ENCODE measurements around the gene CAPN7.

Gene CAPN7

DNA sequence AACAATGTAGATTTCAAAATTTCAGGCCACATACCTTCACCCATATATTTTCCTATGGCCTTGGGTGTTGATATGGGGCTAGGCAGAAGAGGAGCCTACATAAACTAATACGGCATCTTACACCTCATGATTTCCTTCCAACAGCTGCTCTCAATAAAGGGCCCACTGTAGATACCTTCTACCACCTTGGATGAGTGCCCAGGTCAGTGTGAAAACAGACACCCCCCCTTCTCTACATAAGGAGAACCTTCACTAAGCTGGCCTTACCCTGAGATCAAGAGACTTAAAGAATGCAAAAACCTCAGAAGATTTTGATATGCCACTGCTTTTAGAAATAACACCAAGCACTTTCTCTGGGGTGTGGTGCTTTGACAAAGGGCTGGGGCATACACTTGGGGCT lies 83.6 kb downstream of the CAPN7 start:
- no peaks in the 10 kb centered on the region for H3K36me3 ChIP-seq (ENCODE audit: insufficient read depth, low read length)
- H3K27me3 ChIP-seq (ENCODE audit: insufficient read depth, low read length), result no peaks in the 10 kb centered on the region
- no peak overlapping the region for H3K4me3 ChIP-seq (ENCODE audit: low read length)
- 93% methylated on average over 1 of the region's 1 CpG for WGBS
- H3K9ac ChIP-seq (ENCODE audit: low read depth, low read length), result no peak overlapping the region
- H3K4me1 ChIP-seq (ENCODE audit: insufficient read depth, low read length), result peaks cover 8% of the 10 kb centered on the region; the same call in 1 of the 2 replicates
- H3K9me3 ChIP-seq (ENCODE audit: insufficient read depth, low read depth, low read length), result no peaks in the 10 kb centered on the region
- no peak overlapping the region for H3K27ac ChIP-seq (ENCODE audit: low read depth, low read length)

DNA sequence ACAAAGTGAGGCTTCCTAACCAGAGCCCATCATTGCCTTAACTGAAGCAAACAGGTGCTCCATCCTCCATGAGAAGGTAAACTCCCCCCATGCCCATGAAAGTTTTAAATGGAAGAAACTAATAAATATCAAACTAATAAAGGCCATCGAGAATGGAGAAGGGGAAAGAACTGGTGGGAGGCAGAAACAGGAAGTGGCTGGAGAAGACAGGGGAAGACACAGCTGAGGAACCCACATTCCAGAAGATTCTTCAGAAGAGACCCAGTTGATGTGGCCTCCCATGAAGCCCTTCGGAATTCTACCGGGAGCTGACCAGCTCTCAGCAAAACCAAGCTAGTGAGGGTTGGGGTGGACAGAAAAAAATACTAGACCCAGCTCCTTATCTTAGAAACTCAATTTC lies 84.7 kb downstream of the CAPN7 start:
- no peak overlapping the region for H3K9ac ChIP-seq (ENCODE audit: low read depth, low read length)
- no peaks in the 10 kb centered on the region for H3K27me3 ChIP-seq (ENCODE audit: insufficient read depth, low read length)
- no peaks in the 10 kb centered on the region for H3K36me3 ChIP-seq (ENCODE audit: insufficient read depth, low read length)
- H3K27ac ChIP-seq (ENCODE audit: low read depth, low read length), result no peak overlapping the region
- H3K4me1 ChIP-seq (ENCODE audit: insufficient read depth, low read length), result 0 out of 2 replicates have a peak, but pooled peaks cover 4% of the 10 kb centered on the region
- H3K4me3 ChIP-seq (ENCODE audit: low read length), result no peak overlapping the region
- no peaks in the 10 kb centered on the region for H3K9me3 ChIP-seq (ENCODE audit: insufficient read depth, low read depth, low read length)
- WGBS, result 100% methylated on average over 3 of the region's 3 CpGs

- no peaks in the 10 kb centered on the region for H3K27me3 ChIP-seq (ENCODE audit: insufficient read depth, low read length)
- no peak overlapping the region for H3K9ac ChIP-seq (ENCODE audit: low read depth, low read length)
- H3K36me3 ChIP-seq (ENCODE audit: insufficient read depth, low read length), result no peaks in the 10 kb centered on the region
- no peak overlapping the region for H3K27ac ChIP-seq (ENCODE audit: low read depth, low read length)
- no peak overlapping the region for H3K4me3 ChIP-seq (ENCODE audit: low read length)
- no peaks in the 10 kb centered on the region for H3K4me1 ChIP-seq (ENCODE audit: insufficient read depth, low read length)
- WGBS, result 89% methylated on average over 6 of the region's 6 CpGs
- no peaks in the 10 kb centered on the region for H3K9me3 ChIP-seq (ENCODE audit: insufficient read depth, low read depth, low read length)
These were observed 85.8 kb downstream of the CAPN7 start for GRCh38 chr3:15291589-15292541.

DNA sequence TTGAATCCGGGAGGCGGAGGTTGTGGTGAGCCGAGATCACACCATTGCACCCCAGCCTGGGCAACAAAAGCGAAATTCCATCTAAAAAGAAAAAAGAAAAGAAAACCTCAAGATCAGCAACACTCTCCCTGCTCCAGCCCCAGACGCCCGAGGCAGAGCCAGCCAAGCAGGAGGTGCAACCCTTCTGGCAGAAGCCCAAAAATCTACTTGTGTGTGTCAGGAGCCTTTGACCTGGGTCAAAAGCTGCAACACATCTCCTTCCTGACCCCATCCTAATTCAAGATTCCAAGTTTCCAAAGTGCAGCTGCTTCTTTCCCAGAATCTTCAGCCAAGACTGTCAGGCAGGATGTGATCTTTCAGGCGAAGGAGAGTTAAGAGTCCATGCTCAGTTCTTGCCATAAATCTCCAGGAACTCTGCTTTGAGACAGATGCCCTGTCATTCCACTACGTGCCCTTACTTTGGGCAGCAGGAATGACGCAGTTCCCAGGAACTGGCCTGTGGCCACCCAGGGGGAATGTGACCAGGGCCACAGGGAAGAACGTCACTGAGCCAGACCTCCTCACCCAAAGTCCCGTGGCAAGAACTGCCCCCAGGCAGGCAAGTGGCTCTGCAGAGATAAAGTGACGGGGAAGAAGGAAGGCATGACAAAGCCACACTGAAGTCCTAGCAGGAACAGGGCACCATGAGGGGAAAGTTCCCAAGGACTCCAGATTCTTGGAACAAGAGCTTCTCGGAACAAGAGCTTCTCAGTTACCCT lies 86.9 kb downstream of the CAPN7 start:
- Histone ChIP-seq H3K9me3 (ENCODE audit: insufficient read depth, low read depth, low read length) (no peaks in the 10 kb centered on the region), H3K4me3 (ENCODE audit: low read length) (no peak overlapping the region), H3K4me1 (ENCODE audit: insufficient read depth, low read length) (no peaks in the 10 kb centered on the region), H3K27me3 (ENCODE audit: insufficient read depth, low read length) (no peaks in the 10 kb centered on the region), H3K9ac (ENCODE audit: low read depth, low read length) (no peak overlapping the region), H3K27ac (ENCODE audit: low read depth, low read length) (no peak overlapping the region), H3K36me3 (ENCODE audit: insufficient read depth, low read length) (no peaks in the 10 kb centered on the region)
- WGBS, result 93% methylated on average over 13 of the region's 13 CpGs

DNA sequence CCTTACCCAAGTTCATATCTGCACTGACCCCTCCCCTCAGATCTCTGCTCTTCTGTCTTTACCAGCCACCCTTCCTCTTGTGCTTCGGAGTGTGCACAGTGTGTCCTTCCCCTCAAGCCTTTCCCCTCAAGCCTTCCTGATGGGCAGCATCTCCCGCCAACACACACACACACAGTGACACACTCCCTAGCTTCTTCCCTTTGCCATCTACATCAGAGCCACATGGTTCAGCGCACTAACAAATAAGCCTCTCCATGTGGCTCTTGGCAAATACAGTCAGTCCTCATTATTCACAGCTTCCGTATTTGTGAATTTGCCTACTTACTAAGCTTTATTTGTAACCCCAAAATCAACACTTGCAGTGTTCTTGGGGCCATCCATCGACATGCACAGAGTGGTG lies 88.9 kb downstream of the CAPN7 start:
- Histone ChIP-seq H3K4me1 (ENCODE audit: insufficient read depth, low read length) (no peaks in the 10 kb centered on the region), H3K9me3 (ENCODE audit: insufficient read depth, low read depth, low read length) (no peaks in the 10 kb centered on the region), H3K4me3 (ENCODE audit: low read length) (no peak overlapping the region), H3K9ac (ENCODE audit: low read depth, low read length) (no peak overlapping the region), H3K36me3 (ENCODE audit: insufficient read depth, low read length) (no peaks in the 10 kb centered on the region), H3K27me3 (ENCODE audit: insufficient read depth, low read length) (no peaks in the 10 kb centered on the region), H3K27ac (ENCODE audit: low read depth, low read length) (no peak overlapping the region)
- WGBS, result 95% methylated on average over 5 of the region's 5 CpGs

DNA sequence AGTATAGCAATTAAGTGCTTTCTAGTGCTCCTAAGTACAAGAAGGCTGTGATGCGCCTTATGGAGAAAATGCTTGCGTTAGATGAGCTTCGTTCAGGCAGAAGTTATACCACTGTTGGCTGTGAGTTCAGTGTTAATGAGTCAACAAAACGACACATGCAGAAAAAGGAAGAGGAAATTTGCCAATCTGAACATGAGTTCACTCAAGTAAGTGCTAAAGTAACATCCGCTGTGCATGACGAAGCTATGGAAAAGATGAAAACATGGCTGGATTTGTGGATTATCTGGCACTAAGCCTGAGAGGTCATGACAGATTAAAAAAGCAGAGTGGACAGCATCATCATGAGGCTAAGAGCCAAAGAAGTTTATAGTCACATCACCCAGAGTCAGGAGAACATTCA lies 89.5 kb downstream of the CAPN7 start:
- Histone ChIP-seq H3K4me3 (ENCODE audit: low read length) (no peak overlapping the region), H3K4me1 (ENCODE audit: insufficient read depth, low read length) (no peaks in the 10 kb centered on the region), H3K9ac (ENCODE audit: low read depth, low read length) (no peak overlapping the region), H3K36me3 (ENCODE audit: insufficient read depth, low read length) (no peaks in the 10 kb centered on the region), H3K27ac (ENCODE audit: low read depth, low read length) (no peak overlapping the region), H3K9me3 (ENCODE audit: insufficient read depth, low read depth, low read length) (no peaks in the 10 kb centered on the region), H3K27me3 (ENCODE audit: insufficient read depth, low read length) (no peaks in the 10 kb centered on the region)
- 96% methylated on average over 6 of the region's 6 CpGs for WGBS

DNA sequence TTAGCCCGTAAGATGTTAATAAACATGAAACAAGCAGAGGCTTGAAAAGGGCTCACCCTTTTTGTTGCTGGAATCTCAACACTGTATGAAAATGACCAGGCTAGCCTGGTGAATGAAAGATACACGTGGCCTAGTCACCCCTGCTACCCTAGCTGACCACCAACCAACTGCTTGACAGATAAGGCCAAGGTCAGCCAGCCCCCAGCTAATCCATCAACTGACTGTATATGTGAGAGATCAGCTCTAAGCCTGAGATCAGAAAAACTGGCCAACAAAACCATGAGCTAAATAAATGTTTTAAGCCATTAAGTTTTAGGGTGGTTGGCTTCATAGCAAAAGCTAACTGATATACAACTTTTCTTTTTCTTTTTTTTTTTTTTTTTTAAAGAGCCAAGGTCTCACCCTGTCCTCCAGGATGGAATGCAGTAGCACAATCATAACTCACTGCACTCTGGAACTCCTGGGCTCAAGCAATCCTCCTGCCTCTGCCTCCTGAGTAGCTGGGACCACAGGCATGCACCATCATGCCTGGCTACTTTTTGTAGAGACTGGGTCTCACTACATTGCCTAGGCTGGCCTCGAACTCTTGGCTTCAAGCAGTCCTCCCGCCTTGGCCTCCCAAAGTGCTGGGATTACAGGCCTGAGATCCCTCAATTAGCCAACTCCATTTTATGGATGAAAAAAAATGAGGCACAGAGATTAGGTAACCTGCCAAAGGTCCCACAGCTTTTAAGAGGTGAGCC lies 91.7 kb downstream of the CAPN7 start:
- WGBS, result 91% methylated on average over 4 of the region's 4 CpGs
- Histone ChIP-seq H3K9me3 (ENCODE audit: insufficient read depth, low read depth, low read length) (no peaks in the 10 kb centered on the region), H3K4me1 (ENCODE audit: insufficient read depth, low read length) (no peaks in the 10 kb centered on the region)

GRCh38 chr3:15298504-15298903 lies 92.5 kb downstream of the CAPN7 start:
- Histone ChIP-seq H3K36me3 (ENCODE audit: insufficient read depth, low read length) (peaks cover 4% of the 10 kb centered on the region; the same call in 1 of the 2 replicates), H3K27me3 (ENCODE audit: insufficient read depth, low read length) (no peaks in the 10 kb centered on the region), H3K4me3 (ENCODE audit: low read length) (no peak overlapping the region), H3K9me3 (ENCODE audit: insufficient read depth, low read depth, low read length) (no peaks in the 10 kb centered on the region), H3K4me1 (ENCODE audit: insufficient read depth, low read length) (no peaks in the 10 kb centered on the region), H3K9ac (ENCODE audit: low read depth, low read length) (no peak overlapping the region), H3K27ac (ENCODE audit: low read depth, low read length) (no peak overlapping the region)
- WGBS, result 90% methylated on average over 3 of the region's 3 CpGs

More for the DNA sequence above, 91.7 kb downstream of the CAPN7 start:
- H3K9ac ChIP-seq (ENCODE audit: low read depth, low read length), result no peak overlapping the region
- no peaks in the 10 kb centered on the region for H3K27me3 ChIP-seq (ENCODE audit: insufficient read depth, low read length)
- 0 out of 2 replicates have a peak, but pooled peaks cover 4% of the 10 kb centered on the region for H3K36me3 ChIP-seq (ENCODE audit: insufficient read depth, low read length)
- H3K27ac ChIP-seq (ENCODE audit: low read depth, low read length), result no peak overlapping the region
- H3K4me3 ChIP-seq (ENCODE audit: low read length), result no peak overlapping the region

- no peaks in the 10 kb centered on the region for H3K4me1 ChIP-seq (ENCODE audit: insufficient read depth, low read length)
- 89% methylated on average over 3 of the region's 3 CpGs for WGBS
These were observed 93.0 kb downstream of the CAPN7 start for GRCh38 chr3:15299036-15299435.

DNA sequence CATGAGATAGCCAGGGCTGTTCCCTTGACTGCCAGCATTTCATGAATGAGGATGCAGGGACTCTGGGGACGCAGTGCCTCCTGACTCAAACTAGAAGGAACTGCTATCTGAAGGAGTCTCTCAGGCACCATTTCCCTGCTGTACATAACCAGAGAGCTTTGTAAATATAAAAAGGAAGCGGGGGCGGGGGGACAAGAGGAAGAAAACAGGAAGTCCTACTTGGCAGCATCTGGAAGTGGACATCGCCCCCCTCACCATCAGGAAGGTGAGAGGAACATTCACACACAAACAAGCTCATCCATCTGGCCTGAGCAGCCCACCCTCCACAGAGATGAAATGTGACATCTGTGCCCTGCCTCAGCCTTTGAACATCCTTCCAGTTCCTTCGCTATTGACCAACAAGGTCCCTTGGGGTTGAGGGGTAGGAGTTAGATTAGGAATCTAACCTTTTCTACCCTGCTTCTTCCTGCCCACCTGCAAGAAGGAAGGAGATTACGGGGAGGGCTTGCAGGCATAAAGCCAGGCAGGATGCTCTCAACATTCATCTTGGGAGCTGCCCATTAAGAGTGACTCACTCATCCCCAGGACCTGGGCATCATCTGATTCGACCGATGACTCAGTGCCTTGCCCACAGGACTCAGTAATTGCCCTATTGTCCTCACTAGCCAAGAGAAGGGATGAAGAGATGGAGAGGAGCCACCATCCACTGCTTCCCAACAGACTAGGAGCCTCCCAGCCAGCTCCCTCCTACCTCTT lies 94.5 kb downstream of the CAPN7 start:
- no peak overlapping the region for H3K9ac ChIP-seq (ENCODE audit: low read depth, low read length)
- no peaks in the 10 kb centered on the region for H3K9me3 ChIP-seq (ENCODE audit: insufficient read depth, low read depth, low read length)
- peaks cover 4% of the 10 kb centered on the region; the same call in 1 of the 2 replicates for H3K36me3 ChIP-seq (ENCODE audit: insufficient read depth, low read length)
- 81% methylated on average over 7 of the region's 8 CpGs for WGBS
- H3K27me3 ChIP-seq (ENCODE audit: insufficient read depth, low read length), result no peaks in the 10 kb centered on the region
- no peak overlapping the region for H3K4me3 ChIP-seq (ENCODE audit: low read length)
- no peak overlapping the region for H3K27ac ChIP-seq (ENCODE audit: low read depth, low read length)
- peaks cover under 1% of the 10 kb centered on the region; the same call in 1 of the 2 replicates for H3K4me1 ChIP-seq (ENCODE audit: insufficient read depth, low read length)

More at GRCh38 chr3:15299036-15299435, 93.0 kb downstream of the CAPN7 start:
- no peak overlapping the region for H3K27ac ChIP-seq (ENCODE audit: low read depth, low read length)
- H3K9me3 ChIP-seq (ENCODE audit: insufficient read depth, low read depth, low read length), result no peaks in the 10 kb centered on the region
- no peak overlapping the region for H3K4me3 ChIP-seq (ENCODE audit: low read length)
- peaks cover 4% of the 10 kb centered on the region; the same call in 1 of the 2 replicates for H3K36me3 ChIP-seq (ENCODE audit: insufficient read depth, low read length)
- H3K27me3 ChIP-seq (ENCODE audit: insufficient read depth, low read length), result no peaks in the 10 kb centered on the region
- no peak overlapping the region for H3K9ac ChIP-seq (ENCODE audit: low read depth, low read length)
